Cardiac muscle cell (in vitro differentiated cells and primary cell): ENCODE measurements around the gene SPTLC2. TPM values are rescaled to one million over a fixed set of nuclear protein-coding genes. Genes with fewer than 3 reads are reported as not detected.

ENCODE experiments used
- DNase-seq, 2 donors: peaks; one replicate each; pipeline versions ENCODE4 v3.0.0 to v3.0.0-alpha.2; 2010 to 2017; ENCODE audit warnings: low read depth in 1 of 2, low spot score in 1 of 2
- H3K27ac ChIP-seq: fragments of 200-600 bp; sonication (generic); 2 replicates; pipeline ENCODE4 v1.5.1; 2016
- H3K27me3 ChIP-seq: fragments of 200-600 bp; sonication (generic); 2 replicates; pipeline ENCODE4 v1.6.0; 2016; ENCODE audit warnings: control low read depth
- H3K36me3 ChIP-seq: fragments of 200-600 bp; sonication (generic); 2 replicates; pipeline ENCODE4 v1.5.1; 2016; ENCODE audit warnings: control low read depth
- H3K4me1 ChIP-seq: fragments of 200-600 bp; sonication (generic); 2 replicates; pipeline ENCODE4 v1.8.1; 2017; ENCODE audit warnings: low read depth, mild to moderate bottlenecking, mixed run types
- H3K4me3 ChIP-seq: fragments of 200-600 bp; sonication (generic); 2 replicates; pipeline ENCODE4 v1.5.1; 2016; ENCODE audit warnings: mild to moderate bottlenecking
- H3K9me3 ChIP-seq: fragments of 200-600 bp; sonication (generic); 2 replicates; pipeline ENCODE4 v1.5.1; 2017; ENCODE audit warnings: low read depth, mild to moderate bottlenecking, control low read depth
- CTCF ChIP-seq: IDR thresholded peaks from 2 replicates; pipeline ENCODE4 v1.5.1; 2012; ENCODE audit warnings: low read depth, mild to moderate bottlenecking, low read length
- polyA plus RNA-seq: library from polyadenylated mRNA; unstranded; fragments of >200 nt; fragmentation: Nextera tagmentation; extraction: Ambion mirVana; gene quantifications from 2 replicates; pipeline ENCODE4 v1.2.1, GENCODE V29; 2016
- total RNA-seq: library from RNA; depleted of rRNA; stranded (reverse); fragments of >200 nt; gene quantifications from 2 replicates; pipeline ENCODE4 v1.2.3, GENCODE V29; 2016

SPTLC2 gene
- total and polyA plus RNA-seq, 2 experiments from 2014 or later = 13.9 to 14.4 TPM

GRCh38 chr14:77470224-77470870 lies 146.1 kb downstream of the SPTLC2 start:
- Histone ChIP-seq H3K9me3 (no peaks in the 10 kb centered on the region), H3K27ac (peak overlapping the region; percentile 2), H3K4me1 (no peaks in the 10 kb centered on the region), H3K27me3 (no peaks in the 10 kb centered on the region), H3K36me3 (peaks cover 26% of the 10 kb centered on the region), H3K4me3 (no peak overlapping the region)
- DNase-seq = no peak
- no peak for TF ChIP-seq CTCF

- H3K9me3 ChIP-seq = no peaks in the 10 kb centered on the region
- DNase-seq = no peak
- H3K27ac ChIP-seq = peak overlapping the region; percentile 2
- peaks cover 33% of the 10 kb centered on the region for H3K36me3 ChIP-seq
- H3K27me3 ChIP-seq = no peaks in the 10 kb centered on the region
- no peak overlapping the region for H3K4me3 ChIP-seq
- TF ChIP-seq CTCF = no peak
- H3K4me1 ChIP-seq = no peaks in the 10 kb centered on the region
Measured at GRCh38 chr14:77469539-77469938, 146.9 kb downstream of the SPTLC2 start.

GRCh38 chr14:77469067-77469505 lies 147.4 kb downstream of the SPTLC2 start:
- no peak overlapping the region for H3K4me3 ChIP-seq
- no peak for DNase-seq
- peaks cover 37% of the 10 kb centered on the region for H3K36me3 ChIP-seq
- no peaks in the 10 kb centered on the region for H3K4me1 ChIP-seq
- peak overlapping the region; percentile 2 for H3K27ac ChIP-seq
- no peaks in the 10 kb centered on the region for H3K9me3 ChIP-seq
- H3K27me3 ChIP-seq = no peaks in the 10 kb centered on the region
- no peak for TF ChIP-seq CTCF

GRCh38 chr14:77467801-77468200 lies 148.6 kb downstream of the SPTLC2 start:
- no peak overlapping the region for H3K4me3 ChIP-seq
- no peaks in the 10 kb centered on the region for H3K27me3 ChIP-seq
- no peaks in the 10 kb centered on the region for H3K4me1 ChIP-seq
- no peaks in the 10 kb centered on the region for H3K9me3 ChIP-seq
- TF ChIP-seq CTCF = no peak
- no peak overlapping the region for H3K27ac ChIP-seq
- no peak for DNase-seq
- H3K36me3 ChIP-seq = peaks cover 45% of the 10 kb centered on the region

- DNase-seq = peak; percentile 73 to 82
- H3K4me1 ChIP-seq = peaks cover 6% of the 10 kb centered on the region
- H3K27me3 ChIP-seq = no peaks in the 10 kb centered on the region
- no peaks in the 10 kb centered on the region for H3K9me3 ChIP-seq
- peaks cover 28% of the 10 kb centered on the region for H3K36me3 ChIP-seq
- H3K27ac ChIP-seq = no peak overlapping the region
- peak overlapping the region; percentile 71 for H3K4me3 ChIP-seq
- peak; percentile 79 for TF ChIP-seq CTCF
Measured at GRCh38 chr14:77459072-77459723, 157.2 kb downstream of the SPTLC2 start.
